HCT116 (cell line): ENCODE measurements around the gene NAGLU. TPM values are rescaled to one million over a fixed set of nuclear protein-coding genes. Genes with fewer than 3 reads are reported as not detected.

ENCODE experiments used
- ATAC-seq: fragments of 200-7000 bp; cut with Tn5 transposase; 2 replicates; pipeline ENCODE4 v1.9.1; 2020; ENCODE audit warnings: mild to moderate bottlenecking, moderate library complexity
- BruUV-seq: library from RNA; stranded (reverse); fragments of 400-500 nt; replicated peaks from 2 replicates; lab custom pipeline; 2021; lab: Mats Ljungman, UMichigan
- CTCF ChIA-PET: fragments of 300-600 bp; sonication (Branson Sonifier 250); formaldehyde crosslinking; loops from one replicate; lab custom pipeline; 2021; ENCODE audit warnings: antibody characterized with exemption; lab: Charles Lee
- POLR2A ChIA-PET: fragments of 300-600, 350-600 bp; sonication (Branson Sonifier 250); formaldehyde crosslinking; loops from one replicate; lab custom pipeline; 2021; ENCODE audit warnings: antibody characterized with exemption; lab: Charles Lee
- RAD21 ChIA-PET, 2 experiments: fragments of 300-600 bp; sonication (Branson Sonifier 250); formaldehyde crosslinking; loops; one replicate each; lab custom pipeline; 2023; ENCODE audit warnings: low total read pairs in 2 of 2; ENCODE audit not compliant: uncharacterized antibody in 2 of 2, unreplicated experiment in 2 of 2, low non-redundant PET in 1 of 2; lab: Charles Lee
- DNase-seq: peaks from one replicate; pipeline ENCODE4 v3.0.0-alpha.2; 2010; ENCODE audit warnings: low read depth, low spot score
- H2AFZ ChIP-seq: fragments of 200-600 bp; shearing (Covaris generic), sonication (generic); 2 replicates; pipeline ENCODE4 v1.6.1; 2017; ENCODE audit warnings: low read depth, mixed run types, mixed read lengths, antibody characterized with exemption, low read length; ENCODE audit not compliant: poor library complexity, severe bottlenecking
- H3K27ac ChIP-seq: 2 replicates; pipeline ENCODE4 v1.5.1; 2012; ENCODE audit warnings: low read depth, low read length
- H3K27me3 ChIP-seq: fragments of 200-600 bp; sonication (generic); 2 replicates; pipeline ENCODE4 v1.6.1; 2016; ENCODE audit warnings: mixed run types, low read length, mixed read lengths; ENCODE audit not compliant: insufficient read depth
- H3K36me3 ChIP-seq, 2 experiments: fragments of 200-500 bp in 1 of 2; fragments of 200-600 bp in 1 of 2; sonication (Bioruptor generic) in 1 of 2; sonication (generic) in 1 of 2; 2 replicates each; pipeline versions ENCODE4 v1.5.1 to v1.6.1; 2014 to 2016; ENCODE audit warnings: low read length in 2 of 2, inconsistent platforms in 1 of 2, mixed read lengths in 1 of 2, mixed run types in 1 of 2; ENCODE audit not compliant: insufficient read depth in 2 of 2, control insufficient read depth in 1 of 2
- H3K4me1 ChIP-seq, 2 experiments: fragments of 200-600 bp in 1 of 2; sonication (generic) in 1 of 2; 2 replicates each; pipeline versions ENCODE4 v1.5.1 to v1.6.1; 2012 to 2017; ENCODE audit warnings: low read length in 2 of 2, inconsistent platforms in 1 of 2, mild to moderate bottlenecking in 1 of 2, mixed read lengths in 1 of 2, mixed run types in 1 of 2, moderate library complexity in 1 of 2; ENCODE audit not compliant: insufficient read depth in 2 of 2, control insufficient read depth in 1 of 2
- H3K4me2 ChIP-seq: fragments of 200-600 bp; sonication (generic); 2 replicates; pipeline ENCODE4 v1.6.1; 2017; ENCODE audit warnings: mixed run types, low read length, mixed read lengths
- H3K4me3 ChIP-seq, 2 experiments: fragments of 200-600 bp in 1 of 2; sonication (generic) in 1 of 2; replicated peaks in 1 of 2; 2 replicates each; pipeline ENCODE4 v1.5.1; 2011 to 2016; ENCODE audit warnings: low read length in 2 of 2, control low read depth in 1 of 2, low read depth in 1 of 2, mild to moderate bottlenecking in 1 of 2, mixed read lengths in 1 of 2, mixed run types in 1 of 2
- H3K79me2 ChIP-seq: fragments of 200-600 bp; sonication (generic); 2 replicates; pipeline ENCODE4 v1.6.1; 2017; ENCODE audit warnings: mild to moderate bottlenecking, mixed run types, low read length, moderate library complexity, mixed read lengths; ENCODE audit not compliant: insufficient read depth
- H3K9ac ChIP-seq: fragments of 200-600 bp; sonication (generic); 2 replicates; pipeline ENCODE4 v1.6.1; 2016; ENCODE audit warnings: low read length, mixed read lengths
- H3K9me2 ChIP-seq: fragments of 200-600 bp; sonication (generic), shearing (Covaris generic); 2 replicates; pipeline ENCODE4 v1.6.1; 2017; ENCODE audit warnings: mixed run types, mild to moderate bottlenecking, moderate library complexity; ENCODE audit not compliant: insufficient read depth
- H3K9me3 ChIP-seq, 2 experiments: fragments of 200-500 bp in 1 of 2; fragments of 200-600 bp in 1 of 2; sonication (Bioruptor generic) in 1 of 2; sonication (generic) in 1 of 2; 2 replicates each; pipeline ENCODE4 v1.6.1; 2014 to 2017; ENCODE audit warnings: low read length in 2 of 2, mixed read lengths in 2 of 2, inconsistent platforms in 1 of 2, low read depth in 1 of 2, mild to moderate bottlenecking in 1 of 2, mixed run types in 1 of 2, moderate library complexity in 1 of 2; ENCODE audit not compliant: control insufficient read depth in 1 of 2, insufficient read depth in 1 of 2
- H4K20me1 ChIP-seq: fragments of 200-600 bp; sonication (generic), shearing (Covaris generic); 2 replicates; pipeline ENCODE4 v1.6.1; 2017; ENCODE audit warnings: mixed run types, mild to moderate bottlenecking, moderate library complexity; ENCODE audit not compliant: insufficient read depth
- CEBPB ChIP-seq: IDR thresholded peaks from 2 replicates; pipeline ENCODE4 v1.6.1; 2012; ENCODE audit warnings: low read depth
- EGR1 ChIP-seq: IDR thresholded peaks from 2 replicates; pipeline ENCODE4 v1.6.1; 2012; ENCODE audit warnings: low read depth
- ELF1 ChIP-seq: IDR thresholded peaks from 2 replicates; pipeline ENCODE4 v1.6.1; 2012; ENCODE audit warnings: low read depth, borderline replicate concordance
- EZH2phosphoT487 ChIP-seq: fragments of 200-600 bp; IDR thresholded peaks from 2 replicates; pipeline ENCODE4 v1.6.1; 2018; ENCODE audit warnings: antibody characterized with exemption, borderline replicate concordance
- FOSL1 ChIP-seq: IDR thresholded peaks from 2 replicates; pipeline ENCODE4 v1.6.1; 2012; ENCODE audit warnings: low read depth
- JUND ChIP-seq: IDR thresholded peaks from 2 replicates; pipeline ENCODE4 v1.6.1; 2012
- MAX ChIP-seq: IDR thresholded peaks from 2 replicates; pipeline ENCODE4 v1.6.1; 2012
- POLR2A ChIP-seq: IDR thresholded peaks from 2 replicates; pipeline ENCODE4 v1.7.0; 2011; ENCODE audit warnings: borderline replicate concordance; ENCODE audit not compliant: insufficient read depth, insufficient read length; ENCODE audit errors: extremely low read depth
- POLR2AphosphoS5 ChIP-seq: IDR thresholded peaks from 2 replicates; pipeline ENCODE4 v1.6.1; 2011; ENCODE audit warnings: mild to moderate bottlenecking, low read depth, low read length, moderate library complexity
- SP1 ChIP-seq: IDR thresholded peaks from 2 replicates; pipeline ENCODE4 v1.6.1; 2012; ENCODE audit warnings: low read depth
- ZNF274 ChIP-seq: fragments of 200-500 bp; sonication (Bioruptor generic); IDR thresholded peaks from 2 replicates; pipeline ENCODE4 v1.6.1; 2014; ENCODE audit warnings: mild to moderate bottlenecking, low read depth, low read length, inconsistent platforms
- intact Hi-C: fragments of 100-400 bp; cut with micrococcal nuclease; formaldehyde crosslinking; loops from 2 replicates; pipeline ENCODE4 v1.10.0; 2022
- total RNA-seq: library from RNA; stranded (reverse); gene quantifications from one replicate; pipeline ENCODE4 v1.2.1, GENCODE V29; 2021; ENCODE audit not compliant: unreplicated experiment
- TF ChIP-seq, protein P1 (sequence below): IDR thresholded peaks from 2 replicates; pipeline ENCODE4 v1.6.1; 2011; ENCODE audit warnings: mild to moderate bottlenecking, low read length, moderate library complexity; ENCODE audit not compliant: insufficient replicate concordance; ENCODE audit errors: extremely low read depth
- TF ChIP-seq, protein P2 (sequence below): IDR thresholded peaks from 2 replicates; pipeline ENCODE4 v1.6.1; 2012; ENCODE audit warnings: low read depth
- TF ChIP-seq, protein P3 (sequence below): IDR thresholded peaks from 2 replicates; pipeline ENCODE4 v1.6.1; 2012

The NAGLU gene
- total RNA-seq, 1 experiment from 2014 or later = 17.7 TPM

- H3K27me3 ChIP-seq = no peaks in the 10 kb centered on the region
- no peak overlapping the region for H2AFZ ChIP-seq
- peaks cover 7% of the 10 kb centered on the region; the same call in 1 of the 2 replicates for H4K20me1 ChIP-seq
- no peak overlapping the region for H3K4me3 ChIP-seq
- H3K27ac ChIP-seq = no peak overlapping the region
- intact Hi-C loops = no loop called here
- no peak overlapping the region for H3K9ac ChIP-seq
- no peak for ATAC-seq
- CTCF ChIA-PET = no interaction called here
- H3K36me3 ChIP-seq = peaks cover 36 to 46% of the 10 kb centered on the region in 2 experiments
- H3K79me2 ChIP-seq = peaks cover 69% of the 10 kb centered on the region
- H3K9me2 ChIP-seq = no peaks in the 10 kb centered on the region
- peaks cover 10 to 15% of the 10 kb centered on the region in 2 experiments for H3K4me1 ChIP-seq
- POLR2A ChIA-PET = no interaction called here
- H3K9me3 ChIP-seq = no peaks in the 10 kb centered on the region
- RAD21 ChIA-PET = no interaction called here
- TF ChIP-seq, protein P1, sequence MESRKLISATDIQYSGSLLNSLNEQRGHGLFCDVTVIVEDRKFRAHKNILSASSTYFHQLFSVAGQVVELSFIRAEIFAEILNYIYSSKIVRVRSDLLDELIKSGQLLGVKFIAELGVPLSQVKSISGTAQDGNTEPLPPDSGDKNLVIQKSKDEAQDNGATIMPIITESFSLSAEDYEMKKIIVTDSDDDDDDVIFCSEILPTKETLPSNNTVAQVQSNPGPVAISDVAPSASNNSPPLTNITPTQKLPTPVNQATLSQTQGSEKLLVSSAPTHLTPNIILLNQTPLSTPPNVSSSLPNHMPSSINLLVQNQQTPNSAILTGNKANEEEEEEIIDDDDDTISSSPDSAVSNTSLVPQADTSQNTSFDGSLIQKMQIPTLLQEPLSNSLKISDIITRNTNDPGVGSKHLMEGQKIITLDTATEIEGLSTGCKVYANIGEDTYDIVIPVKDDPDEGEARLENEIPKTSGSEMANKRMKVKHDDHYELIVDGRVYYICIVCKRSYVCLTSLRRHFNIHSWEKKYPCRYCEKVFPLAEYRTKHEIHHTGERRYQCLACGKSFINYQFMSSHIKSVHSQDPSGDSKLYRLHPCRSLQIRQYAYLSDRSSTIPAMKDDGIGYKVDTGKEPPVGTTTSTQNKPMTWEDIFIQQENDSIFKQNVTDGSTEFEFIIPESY = no peak
- TF ChIP-seq SP1 (no peak), POLR2A (no peak), ELF1 (no peak), CEBPB (no peak), EGR1 (no peak), EZH2phosphoT487 (no peak), FOSL1 (no peak), ZNF274 (no peak), POLR2AphosphoS5 (no peak), JUND (no peak), MAX (no peak)
- TF ChIP-seq, protein P2, sequence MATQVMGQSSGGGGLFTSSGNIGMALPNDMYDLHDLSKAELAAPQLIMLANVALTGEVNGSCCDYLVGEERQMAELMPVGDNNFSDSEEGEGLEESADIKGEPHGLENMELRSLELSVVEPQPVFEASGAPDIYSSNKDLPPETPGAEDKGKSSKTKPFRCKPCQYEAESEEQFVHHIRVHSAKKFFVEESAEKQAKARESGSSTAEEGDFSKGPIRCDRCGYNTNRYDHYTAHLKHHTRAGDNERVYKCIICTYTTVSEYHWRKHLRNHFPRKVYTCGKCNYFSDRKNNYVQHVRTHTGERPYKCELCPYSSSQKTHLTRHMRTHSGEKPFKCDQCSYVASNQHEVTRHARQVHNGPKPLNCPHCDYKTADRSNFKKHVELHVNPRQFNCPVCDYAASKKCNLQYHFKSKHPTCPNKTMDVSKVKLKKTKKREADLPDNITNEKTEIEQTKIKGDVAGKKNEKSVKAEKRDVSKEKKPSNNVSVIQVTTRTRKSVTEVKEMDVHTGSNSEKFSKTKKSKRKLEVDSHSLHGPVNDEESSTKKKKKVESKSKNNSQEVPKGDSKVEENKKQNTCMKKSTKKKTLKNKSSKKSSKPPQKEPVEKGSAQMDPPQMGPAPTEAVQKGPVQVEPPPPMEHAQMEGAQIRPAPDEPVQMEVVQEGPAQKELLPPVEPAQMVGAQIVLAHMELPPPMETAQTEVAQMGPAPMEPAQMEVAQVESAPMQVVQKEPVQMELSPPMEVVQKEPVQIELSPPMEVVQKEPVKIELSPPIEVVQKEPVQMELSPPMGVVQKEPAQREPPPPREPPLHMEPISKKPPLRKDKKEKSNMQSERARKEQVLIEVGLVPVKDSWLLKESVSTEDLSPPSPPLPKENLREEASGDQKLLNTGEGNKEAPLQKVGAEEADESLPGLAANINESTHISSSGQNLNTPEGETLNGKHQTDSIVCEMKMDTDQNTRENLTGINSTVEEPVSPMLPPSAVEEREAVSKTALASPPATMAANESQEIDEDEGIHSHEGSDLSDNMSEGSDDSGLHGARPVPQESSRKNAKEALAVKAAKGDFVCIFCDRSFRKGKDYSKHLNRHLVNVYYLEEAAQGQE = no peak
- TF ChIP-seq, protein P3, sequence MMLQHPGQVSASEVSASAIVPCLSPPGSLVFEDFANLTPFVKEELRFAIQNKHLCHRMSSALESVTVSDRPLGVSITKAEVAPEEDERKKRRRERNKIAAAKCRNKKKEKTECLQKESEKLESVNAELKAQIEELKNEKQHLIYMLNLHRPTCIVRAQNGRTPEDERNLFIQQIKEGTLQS = no peak
- TF ChIP-seq, all 23 proteins: peak for 0
- H3K4me2 ChIP-seq = no peak overlapping the region
- DNase-seq = no peak
- BruUV-seq = no TSS peak
Measured at GRCh38 chr17:42574463-42574862, 38.4 kb downstream of the NAGLU start.
